Thyroid gland (tissue), 4 donors: ENCODE results near the gene SPOCK1.

Experiments used
- POLR2A ChIP-seq, 2 donors: fragments of 450-650 bp; IDR thresholded peaks; one replicate each; pipeline ENCODE4 v1.6.1; 2017; ENCODE audit warnings: antibody characterized with exemption in 2 of 2, mild to moderate bottlenecking in 2 of 2, moderate library complexity in 1 of 2
- TF ChIP-seq, protein P1 (sequence below), 6 experiments: fragments of 200-600 bp in 3 of 6; fragments of 450-650 bp in 3 of 6; sonication (generic) in 3 of 6; IDR thresholded peaks; one replicate each; pipeline ENCODE4 v1.5.1; 2016 to 2019; ENCODE audit warnings: antibody characterized with exemption in 6 of 6, mild to moderate bottlenecking in 2 of 6, inconsistent platforms in 1 of 6, moderate library complexity in 1 of 6

DNA sequence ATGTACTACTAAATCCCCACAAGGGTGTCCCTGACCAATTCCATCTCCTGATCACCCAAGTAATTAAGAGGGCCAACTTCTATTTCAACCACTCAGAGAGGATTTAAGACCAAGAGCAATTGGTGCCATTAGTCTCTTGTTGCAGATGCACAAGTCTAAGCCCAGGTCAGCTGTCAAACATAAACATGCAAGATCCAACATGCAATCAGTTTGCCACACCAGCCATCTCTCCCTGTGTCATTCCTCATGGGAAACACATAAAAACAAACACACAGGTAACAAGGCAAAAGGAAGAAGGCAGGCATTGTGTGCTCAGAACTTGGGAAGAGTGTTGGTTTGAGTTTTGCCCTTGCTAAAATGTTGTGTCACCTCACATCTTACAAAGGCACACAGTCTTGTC lies 139.2 kb downstream of the SPOCK1 start:
- TF ChIP-seq, protein P1, sequence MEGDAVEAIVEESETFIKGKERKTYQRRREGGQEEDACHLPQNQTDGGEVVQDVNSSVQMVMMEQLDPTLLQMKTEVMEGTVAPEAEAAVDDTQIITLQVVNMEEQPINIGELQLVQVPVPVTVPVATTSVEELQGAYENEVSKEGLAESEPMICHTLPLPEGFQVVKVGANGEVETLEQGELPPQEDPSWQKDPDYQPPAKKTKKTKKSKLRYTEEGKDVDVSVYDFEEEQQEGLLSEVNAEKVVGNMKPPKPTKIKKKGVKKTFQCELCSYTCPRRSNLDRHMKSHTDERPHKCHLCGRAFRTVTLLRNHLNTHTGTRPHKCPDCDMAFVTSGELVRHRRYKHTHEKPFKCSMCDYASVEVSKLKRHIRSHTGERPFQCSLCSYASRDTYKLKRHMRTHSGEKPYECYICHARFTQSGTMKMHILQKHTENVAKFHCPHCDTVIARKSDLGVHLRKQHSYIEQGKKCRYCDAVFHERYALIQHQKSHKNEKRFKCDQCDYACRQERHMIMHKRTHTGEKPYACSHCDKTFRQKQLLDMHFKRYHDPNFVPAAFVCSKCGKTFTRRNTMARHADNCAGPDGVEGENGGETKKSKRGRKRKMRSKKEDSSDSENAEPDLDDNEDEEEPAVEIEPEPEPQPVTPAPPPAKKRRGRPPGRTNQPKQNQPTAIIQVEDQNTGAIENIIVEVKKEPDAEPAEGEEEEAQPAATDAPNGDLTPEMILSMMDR (IDR thresholded peaks at IDR 0.05): no peak
- TF ChIP-seq POLR2A (IDR thresholded peaks at IDR 0.05): no peak
